GM19395 (cell line): ENCODE results near the gene FMO5.
"Not testable (repeated sequence)": the region's sequence is repeated elsewhere in the genome, so short reads cannot be mapped to it uniquely, and the experiment has no call there.

ENCODE experiments used
- ATAC-seq: cut with Tn5 transposase; IDR thresholded peaks from one replicate; pipeline ENCODE4 v1.9.1; 2021; ENCODE audit warnings: mild to moderate bottlenecking, moderate library complexity; ENCODE audit not compliant: unreplicated experiment

The FMO5 gene

GRCh38 chr1:147225193-147225730 is at the start of gene FMO5:
Gene FMO5 (minus strand): TSS chr1:147225339. CDS start chr1:147225029, 310 bp downstream.
- ATAC-seq = peak; percentile 78

- ATAC-seq = no peak
These were observed 48.5 kb upstream of the FMO5 start for GRCh38 chr1:147273409-147274336.

- no peak for ATAC-seq
These were observed 46.9 kb upstream of the FMO5 start for GRCh38 chr1:147272042-147272441.

GRCh38 chr1:147270721-147271120 is 45.6 kb upstream of the FMO5 start:
- no peak for ATAC-seq

- ATAC-seq = no peak
These were observed 42.6 kb upstream of the FMO5 start for GRCh38 chr1:147267711-147268110.

- no peak for ATAC-seq
These were observed 41.2 kb upstream of the FMO5 start for GRCh38 chr1:147266381-147266780.

GRCh38 chr1:147264158-147264768 is 39.1 kb upstream of the FMO5 start:
- no peak for ATAC-seq

GRCh38 chr1:147260956-147261355 is 35.8 kb upstream of the FMO5 start:
- no peak for ATAC-seq

GRCh38 chr1:147252540-147252939 is 27.4 kb upstream of the FMO5 start:
- ATAC-seq = no peak

- ATAC-seq = no peak
These were observed 22.6 kb upstream of the FMO5 start for GRCh38 chr1:147247656-147248238.

GRCh38 chr1:147246910-147247655 is 21.9 kb upstream of the FMO5 start:
- ATAC-seq = no peak

GRCh38 chr1:147246044-147246690 is 21.0 kb upstream of the FMO5 start:
- ATAC-seq = no peak

GRCh38 chr1:147245586-147246021 is 20.5 kb upstream of the FMO5 start:
- no peak for ATAC-seq

GRCh38 chr1:147245129-147245528 is 20.0 kb upstream of the FMO5 start:
- no peak for ATAC-seq

GRCh38 chr1:147243841-147244240 is 18.7 kb upstream of the FMO5 start:
- no peak for ATAC-seq

GRCh38 chr1:147243228-147243685 is 18.1 kb upstream of the FMO5 start:
- peak; percentile 31 for ATAC-seq

- ATAC-seq = peak; percentile 87
These were observed 17.5 kb upstream of the FMO5 start, which contains the start of gene CHD1L for GRCh38 chr1:147242449-147243227. Gene CHD1L (plus strand): TSS chr1:147242684. CDS start chr1:147242704, 20 bp downstream.

GRCh38 chr1:147241934-147242448 is 16.9 kb upstream of the FMO5 start:
- no peak for ATAC-seq

- not testable (repeated sequence) for ATAC-seq
These were observed 15.1 kb upstream of the FMO5 start for GRCh38 chr1:147240131-147240721.
